GM18519 (cell line): ENCODE results near the gene MYPOP.
"Not testable (repeated sequence)": the region's sequence is repeated elsewhere in the genome, so short reads cannot be mapped to it uniquely, and the experiment has no call there.

Experiments used
- ATAC-seq: cut with Tn5 transposase; IDR thresholded peaks from one replicate; pipeline ENCODE4 v1.9.1; 2021; ENCODE audit warnings: mild to moderate bottlenecking, moderate library complexity; ENCODE audit not compliant: unreplicated experiment, low FRiP score

Gene MYPOP

GRCh38 chr19:45908956-45909355, 6.5 kb upstream of the MYPOP start:
- ATAC-seq: no peak

- ATAC-seq: no peak
These were observed 3.8 kb upstream of the MYPOP start for GRCh38 chr19:45906221-45906620.

- no peak for ATAC-seq
These were observed 2.6 kb upstream of the MYPOP start for GRCh38 chr19:45905011-45905410.

- peak; percentile 84 for ATAC-seq
These were observed 525 bp upstream of the MYPOP start for GRCh38 chr19:45902651-45903625.

- no peak for ATAC-seq
These were observed 941 bp downstream of the MYPOP start for GRCh38 chr19:45901432-45901911.

- no peak for ATAC-seq
These were observed 1.5 kb downstream of the MYPOP start for GRCh38 chr19:45900738-45901431.

GRCh38 chr19:45899919-45900589, 2.4 kb downstream of the MYPOP start:
- ATAC-seq: no peak

GRCh38 chr19:45899253-45899652, 3.2 kb downstream of the MYPOP start:
- ATAC-seq: no peak

- no peak for ATAC-seq
These were observed 5.1 kb downstream of the MYPOP start for GRCh38 chr19:45897261-45897812.

- ATAC-seq: not testable (repeated sequence)
These were observed 6.3 kb downstream of the MYPOP start for GRCh38 chr19:45895983-45896599.

- no peak for ATAC-seq
These were observed 6.9 kb downstream of the MYPOP start for GRCh38 chr19:45895519-45895972.

- no peak for ATAC-seq
These were observed 11.5 kb downstream of the MYPOP start for GRCh38 chr19:45890877-45891276.

GRCh38 chr19:45889210-45889885, 13.1 kb downstream of the MYPOP start:
- no peak for ATAC-seq

- no peak for ATAC-seq
These were observed 15.2 kb downstream of the MYPOP start for GRCh38 chr19:45887200-45887710.

- ATAC-seq: peak; percentile 39
These were observed 15.8 kb downstream of the MYPOP start for GRCh38 chr19:45886427-45887199.

- ATAC-seq: peak; percentile 39
These were observed 16.6 kb downstream of the MYPOP start, which contains the start of gene IRF2BP1 for GRCh38 chr19:45885556-45886426. Gene IRF2BP1 (minus strand): TSS chr19:45886141. CDS start chr19:45885774, 367 bp downstream.
